Measurements from ENCODE around the gene C10orf90.

DNA sequence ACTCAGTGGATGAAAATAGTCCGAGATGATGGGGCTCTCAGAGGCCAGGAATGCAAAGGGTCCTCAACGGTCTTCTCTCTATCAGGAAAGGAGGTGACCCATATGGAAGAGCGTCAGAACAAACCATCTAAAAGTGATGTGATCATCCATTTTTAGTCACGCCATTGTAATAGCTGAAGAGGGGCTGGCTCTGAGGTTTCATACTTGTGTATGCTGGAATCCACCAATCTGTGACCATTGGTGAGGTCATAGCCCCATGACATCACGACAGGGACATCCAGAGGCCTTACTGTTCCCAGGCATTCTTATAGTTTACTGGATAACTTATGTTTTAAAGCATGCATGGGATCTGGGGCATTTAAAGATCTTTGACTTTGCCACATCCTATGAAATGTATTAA lies 83.6 kb downstream of the C10orf90 start:
- TF ChIP-seq, protein P1, sequence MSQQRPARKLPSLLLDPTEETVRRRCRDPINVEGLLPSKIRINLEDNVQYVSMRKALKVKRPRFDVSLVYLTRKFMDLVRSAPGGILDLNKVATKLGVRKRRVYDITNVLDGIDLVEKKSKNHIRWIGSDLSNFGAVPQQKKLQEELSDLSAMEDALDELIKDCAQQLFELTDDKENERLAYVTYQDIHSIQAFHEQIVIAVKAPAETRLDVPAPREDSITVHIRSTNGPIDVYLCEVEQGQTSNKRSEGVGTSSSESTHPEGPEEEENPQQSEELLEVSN (IDR thresholded peaks at IDR 0.05), result no peak
- TF ChIP-seq ZNF274 (IDR thresholded peaks at IDR 0.05; ENCODE audit: borderline replicate concordance, extremely low read depth, low read length) (no peak), POLR2A (IDR thresholded peaks at IDR 0.05; ENCODE audit: control extremely low read depth in 1 of 2, low read depth in 2 of 2, low read length in 2 of 2) (no peak), JUND (IDR thresholded peaks at IDR 0.05; ENCODE audit: low read length) (no peak), BCL11A (IDR thresholded peaks at IDR 0.05; ENCODE audit: low read depth in 2 of 2, low read length in 2 of 2) (no peak)
- TF ChIP-seq, protein P2, sequence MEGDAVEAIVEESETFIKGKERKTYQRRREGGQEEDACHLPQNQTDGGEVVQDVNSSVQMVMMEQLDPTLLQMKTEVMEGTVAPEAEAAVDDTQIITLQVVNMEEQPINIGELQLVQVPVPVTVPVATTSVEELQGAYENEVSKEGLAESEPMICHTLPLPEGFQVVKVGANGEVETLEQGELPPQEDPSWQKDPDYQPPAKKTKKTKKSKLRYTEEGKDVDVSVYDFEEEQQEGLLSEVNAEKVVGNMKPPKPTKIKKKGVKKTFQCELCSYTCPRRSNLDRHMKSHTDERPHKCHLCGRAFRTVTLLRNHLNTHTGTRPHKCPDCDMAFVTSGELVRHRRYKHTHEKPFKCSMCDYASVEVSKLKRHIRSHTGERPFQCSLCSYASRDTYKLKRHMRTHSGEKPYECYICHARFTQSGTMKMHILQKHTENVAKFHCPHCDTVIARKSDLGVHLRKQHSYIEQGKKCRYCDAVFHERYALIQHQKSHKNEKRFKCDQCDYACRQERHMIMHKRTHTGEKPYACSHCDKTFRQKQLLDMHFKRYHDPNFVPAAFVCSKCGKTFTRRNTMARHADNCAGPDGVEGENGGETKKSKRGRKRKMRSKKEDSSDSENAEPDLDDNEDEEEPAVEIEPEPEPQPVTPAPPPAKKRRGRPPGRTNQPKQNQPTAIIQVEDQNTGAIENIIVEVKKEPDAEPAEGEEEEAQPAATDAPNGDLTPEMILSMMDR (IDR thresholded peaks at IDR 0.05; ENCODE audit: control extremely low read depth in 1 of 3, insufficient read depth in 1 of 3, low read depth in 1 of 3, low read length in 3 of 3), result no peak
- TF ChIP-seq, protein P3, sequence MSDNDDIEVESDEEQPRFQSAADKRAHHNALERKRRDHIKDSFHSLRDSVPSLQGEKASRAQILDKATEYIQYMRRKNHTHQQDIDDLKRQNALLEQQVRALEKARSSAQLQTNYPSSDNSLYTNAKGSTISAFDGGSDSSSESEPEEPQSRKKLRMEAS (IDR thresholded peaks at IDR 0.05), result no peak

Data from H1 (cell line).